ENCODE measurements around the gene PCDH18. TPM values are rescaled to one million over a fixed set of nuclear protein-coding genes. Genes with fewer than 3 reads are reported as not detected.
"Not testable (repeated sequence)": the region's sequence is repeated elsewhere in the genome, so short reads cannot be mapped to it uniquely, and the experiment has no call there.

Gene PCDH18
- total RNA-seq, 2 donors from 2014 or later, result 3.9 to 7.9 TPM

- H3K36me3 ChIP-seq (replicated peaks in 1 of 2; ENCODE audit: insufficient read depth in 1 of 2, low read depth in 2 of 2), result no peaks in the 10 kb centered on the region
- no peaks in the 10 kb centered on the region for H3K27me3 ChIP-seq
- no peaks in the 10 kb centered on the region for H3K4me1 ChIP-seq
- DNase-seq (no peak), ATAC-seq (no peak)
- no peak overlapping the region for H3K4me3 ChIP-seq
- H3K9me3 ChIP-seq, result no peaks in the 10 kb centered on the region
- TF ChIP-seq POLR2A (IDR thresholded peaks at IDR 0.05) (no peak), CTCF (IDR thresholded peaks at IDR 0.05) (no peak)
- H3K27ac ChIP-seq, result no peak overlapping the region
- WGBS, 2 donors, result 40 to 49% methylated on average over 4 of the region's 4 CpGs
- intact Hi-C loops (cut with DNase I), result no loop called here
Measured at GRCh38 chr4:137524725-137525369, 7.4 kb downstream of the PCDH18 start.

- no peak overlapping the region for H3K27ac ChIP-seq
- TF ChIP-seq CTCF (IDR thresholded peaks at IDR 0.05) (no peak), POLR2A (IDR thresholded peaks at IDR 0.05) (no peak)
- intact Hi-C loops (cut with DNase I), result no loop called here
Measured at GRCh38 chr4:137523329-137523728, 9.0 kb downstream of the PCDH18 start.

GRCh38 chr4:137521053-137521452 is 11.2 kb downstream of the PCDH18 start:
- Histone ChIP-seq H3K36me3 (replicated peaks in 1 of 2; ENCODE audit: insufficient read depth in 1 of 2, low read depth in 2 of 2) (no peaks in the 10 kb centered on the region), H3K4me3 (no peak overlapping the region), H3K27me3 (no peaks in the 10 kb centered on the region), H3K9me3 (no peaks in the 10 kb centered on the region), H3K27ac (no peak overlapping the region), H3K4me1 (no peaks in the 10 kb centered on the region)
- ATAC-seq, result no peak
- DNase-seq, result no peak
- no peak for TF ChIP-seq CTCF (IDR thresholded peaks at IDR 0.05)
- no peak for TF ChIP-seq POLR2A (IDR thresholded peaks at IDR 0.05)
- intact Hi-C loops (cut with DNase I), result no loop called here
- WGBS, 2 donors, result 80 to 81% methylated on average over 9 of the region's 9 CpGs

More at GRCh38 chr4:137523329-137523728, 9.0 kb downstream of the PCDH18 start:
- no peak overlapping the region for H3K4me3 ChIP-seq
- no peaks in the 10 kb centered on the region for H3K27me3 ChIP-seq
- no peaks in the 10 kb centered on the region for H3K9me3 ChIP-seq
- no peaks in the 10 kb centered on the region for H3K4me1 ChIP-seq
- no peak for ATAC-seq
- 52 to 59% methylated on average over 1 of the region's 1 CpG for WGBS, 2 donors
- no peaks in the 10 kb centered on the region for H3K36me3 ChIP-seq (replicated peaks in 1 of 2; ENCODE audit: insufficient read depth in 1 of 2, low read depth in 2 of 2)
- no peak for DNase-seq

GRCh38 chr4:137519406-137519805 is 12.9 kb downstream of the PCDH18 start:
- intact Hi-C loops (cut with DNase I), result no loop called here
- no peak overlapping the region for H3K4me3 ChIP-seq
- no peaks in the 10 kb centered on the region for H3K4me1 ChIP-seq
- no peaks in the 10 kb centered on the region for H3K36me3 ChIP-seq (replicated peaks in 1 of 2; ENCODE audit: insufficient read depth in 1 of 2, low read depth in 2 of 2)
- ATAC-seq, result no peak
- TF ChIP-seq CTCF (IDR thresholded peaks at IDR 0.05), result no peak
- no peak for TF ChIP-seq POLR2A (IDR thresholded peaks at IDR 0.05)
- H3K27ac ChIP-seq, result no peak overlapping the region
- H3K27me3 ChIP-seq, result no peaks in the 10 kb centered on the region
- 43 to 49% methylated on average over 2 of the region's 2 CpGs for WGBS, 2 donors
- H3K9me3 ChIP-seq, result no peaks in the 10 kb centered on the region
- no peak for DNase-seq

GRCh38 chr4:137517323-137517722 is 15.0 kb downstream of the PCDH18 start:
- H3K36me3 ChIP-seq (replicated peaks in 1 of 2; ENCODE audit: insufficient read depth in 1 of 2, low read depth in 2 of 2); H3K27ac ChIP-seq; H3K27me3 ChIP-seq; DNase-seq; H3K9me3 ChIP-seq; H3K4me3 ChIP-seq; intact Hi-C loops (cut with DNase I); ATAC-seq; H3K4me1 ChIP-seq: not testable (repeated sequence)
- WGBS, 2 donors, result 83 to 88% methylated on average over 3 of the region's 3 CpGs
